Liver (tissue), 9 donors: Measurements from ENCODE around the gene PLPP2. TPM values are rescaled to one million over a fixed set of nuclear protein-coding genes. Genes with fewer than 3 reads are reported as not detected.

ENCODE experiments used
- DNase-seq: peaks from one replicate; pipeline ENCODE4 v3.0.0-alpha.2; 2017; ENCODE audit warnings: low spot score
- H3K27ac ChIP-seq, 2 donors: one replicate each; pipeline ENCODE4 v1.7.0; 2013; ENCODE audit warnings: inconsistent platforms in 2 of 2, low read length in 2 of 2, control low read depth in 1 of 2, low read depth in 1 of 2, mild to moderate bottlenecking in 1 of 2
- H3K27me3 ChIP-seq, 4 donors: one replicate each; pipeline versions ENCODE4 v1.6.1 to v1.7.0; 2013; ENCODE audit warnings: low read length in 3 of 4, inconsistent platforms in 1 of 4, mild to moderate bottlenecking in 1 of 4, moderate library complexity in 1 of 4; ENCODE audit not compliant: control insufficient read depth in 4 of 4, insufficient read depth in 4 of 4
- H3K36me3 ChIP-seq, 4 donors: one replicate each; pipeline versions ENCODE4 v1.6.1 to v1.7.0; 2013; ENCODE audit warnings: low read length in 3 of 4, mild to moderate bottlenecking in 3 of 4, low read depth in 1 of 4, moderate library complexity in 1 of 4; ENCODE audit not compliant: control insufficient read depth in 4 of 4, insufficient read depth in 3 of 4
- H3K4me1 ChIP-seq, 4 donors: one replicate each; pipeline versions ENCODE4 v1.6.1 to v1.7.0; 2013; ENCODE audit warnings: low read length in 3 of 4, mild to moderate bottlenecking in 3 of 4, moderate library complexity in 1 of 4; ENCODE audit not compliant: control insufficient read depth in 4 of 4, insufficient read depth in 4 of 4
- H3K4me3 ChIP-seq, 3 donors: one replicate each; pipeline versions ENCODE4 v1.6.1 to v1.7.0; 2013; ENCODE audit warnings: low read length in 3 of 3, control low read depth in 1 of 3, low read depth in 1 of 3, mild to moderate bottlenecking in 1 of 3
- H3K9ac ChIP-seq, 2 donors: one replicate each; pipeline ENCODE4 v1.7.0; 2013; ENCODE audit warnings: low read length in 2 of 2, mild to moderate bottlenecking in 2 of 2, moderate library complexity in 2 of 2, control low read depth in 1 of 2, low read depth in 1 of 2
- H3K9me3 ChIP-seq, 4 donors: one replicate each; pipeline versions ENCODE4 v1.6.1 to v1.7.0; 2013; ENCODE audit warnings: low read length in 3 of 4; ENCODE audit not compliant: control insufficient read depth in 4 of 4
- ATF3 ChIP-seq: IDR thresholded peaks from 2 replicates; pipeline ENCODE4 v1.6.1; 2016; ENCODE audit warnings: antibody characterized with exemption
- CTCF ChIP-seq: fragments of 150-350 bp; IDR thresholded peaks from 2 replicates; pipeline ENCODE4 v1.5.1; 2017; ENCODE audit warnings: improper control_type of control experiment, low read depth, low read length; ENCODE audit not compliant: missing input control
- EGR1 ChIP-seq, 2 donors: IDR thresholded peaks; 2 replicates each; pipeline ENCODE4 v1.6.1; 2016 to 2018; ENCODE audit warnings: antibody characterized with exemption in 2 of 2, low read depth in 2 of 2
- FOXA1 ChIP-seq: IDR thresholded peaks from 2 replicates; pipeline ENCODE4 v1.6.1; 2016; ENCODE audit warnings: antibody characterized with exemption
- FOXA2 ChIP-seq: IDR thresholded peaks from 2 replicates; pipeline ENCODE4 v1.6.1; 2016; ENCODE audit warnings: antibody characterized with exemption
- JUND ChIP-seq, 2 donors: IDR thresholded peaks; 2 replicates each; pipeline ENCODE4 v1.6.1; 2016; ENCODE audit warnings: antibody characterized with exemption in 2 of 2
- MAX ChIP-seq: IDR thresholded peaks from 2 replicates; pipeline ENCODE4 v1.6.1; 2016; ENCODE audit warnings: antibody characterized with exemption
- NR2F2 ChIP-seq: IDR thresholded peaks from 2 replicates; pipeline ENCODE4 v1.6.1; 2016; ENCODE audit warnings: antibody characterized with exemption
- RAD21 ChIP-seq, 2 donors: IDR thresholded peaks; 2 replicates each; pipeline ENCODE4 v1.6.1; 2016; ENCODE audit warnings: antibody characterized with exemption in 2 of 2, mild to moderate bottlenecking in 2 of 2
- REST ChIP-seq: IDR thresholded peaks from 2 replicates; pipeline ENCODE4 v1.6.1; 2016; ENCODE audit warnings: antibody characterized with exemption, mild to moderate bottlenecking
- RXRA ChIP-seq, 2 donors: IDR thresholded peaks; 2 replicates each; pipeline ENCODE4 v1.6.1; 2017 to 2018; ENCODE audit warnings: antibody characterized with exemption in 2 of 2, mild to moderate bottlenecking in 1 of 2
- SP1 ChIP-seq: IDR thresholded peaks from 2 replicates; pipeline ENCODE4 v1.6.1; 2018; ENCODE audit warnings: antibody characterized with exemption, mild to moderate bottlenecking
- TAF1 ChIP-seq: conservative IDR thresholded peaks from 2 replicates; pipeline ENCODE4 v1.6.1; 2016; ENCODE audit warnings: antibody characterized with exemption, mild to moderate bottlenecking
- YY1 ChIP-seq: IDR thresholded peaks from 2 replicates; pipeline ENCODE4 v1.6.1; 2016; ENCODE audit warnings: antibody characterized with exemption, mild to moderate bottlenecking
- WGBS: extraction: QIAGEN DNeasy Blood & Tissue Kit; methylation state at CpG from one replicate; pipeline ENCODE4 v1.1.7; 2013; 5-methylcytosine and 5-hydroxymethylcytosine counted together
- polyA plus RNA-seq, 2 donors: library from polyadenylated mRNA; stranded (reverse) in 1 of 2; unstranded in 1 of 2; fragments of 200-250 nt in 1 of 2; fragments of >200 nt in 1 of 2; fragmentation: Nextera tagmentation in 1 of 2; extraction: Ambion mirVana in 1 of 2; gene quantifications; one replicate each; pipeline versions ENCODE4 v1.2.1 to v1.2.3, GENCODE V29; 2013 to 2015
- total RNA-seq, 2 donors: library from RNA; depleted of rRNA; stranded (reverse); fragments of >200 nt; gene quantifications; one replicate each; pipeline ENCODE4 v1.2.3, GENCODE V29; 2014
- donor health status: healthy.
- donor health status: healthy.
- donor health status: healthy.
- donor health status: healthy.
- donor health status: healthy.

PLPP2 gene
- total and polyA plus RNA-seq, 4 donors = 0.75 to 5.9 (median 2.0) TPM

DNA sequence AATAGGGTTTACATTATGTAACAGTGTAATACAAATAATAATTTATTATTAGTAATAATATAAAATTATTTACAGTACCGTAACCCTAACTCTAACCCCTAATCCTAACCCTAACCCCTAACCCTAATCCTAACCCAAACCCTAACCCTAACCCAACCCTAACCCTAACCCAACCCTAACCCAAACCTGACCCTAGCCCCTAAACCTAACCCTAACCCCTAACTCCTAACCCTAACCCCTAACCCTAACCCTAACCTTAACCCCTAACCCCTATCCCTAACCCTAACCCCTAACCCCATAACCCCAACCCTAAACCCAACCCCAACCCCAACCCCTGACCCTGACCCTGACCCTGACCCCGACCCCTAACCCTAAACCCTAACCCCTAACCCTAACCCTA, 45.7 kb downstream of the PLPP2 start:
- DNase-seq = no peak
- no peak overlapping the region for H3K4me3 ChIP-seq
- H3K27ac ChIP-seq = no peak overlapping the region
- TF ChIP-seq JUND (IDR thresholded peaks at IDR 0.05) = no peak
- TF ChIP-seq FOXA1 = no peak
- no peak for TF ChIP-seq TAF1
- no peak for TF ChIP-seq RXRA (IDR thresholded peaks at IDR 0.05)
- no peak for TF ChIP-seq ATF3
- TF ChIP-seq FOXA2 = no peak
- TF ChIP-seq RAD21 (IDR thresholded peaks at IDR 0.05) = no peak
- no peak for TF ChIP-seq MAX
- TF ChIP-seq CTCF = no peak
- TF ChIP-seq YY1 = no peak
- TF ChIP-seq SP1 = no peak
- no peak for TF ChIP-seq EGR1 (IDR thresholded peaks at IDR 0.05; ENCODE audit: low read depth in 2 of 2)
- no peak for TF ChIP-seq NR2F2
- no peak for TF ChIP-seq REST
- no peaks in the 10 kb centered on the region for H3K9me3 ChIP-seq
- no peaks in the 10 kb centered on the region for H3K4me1 ChIP-seq
- no peaks in the 10 kb centered on the region for H3K27me3 ChIP-seq
- H3K9ac ChIP-seq = no peak overlapping the region
- 94% methylated on average over 2 of the region's 2 CpGs for WGBS
- no peaks in the 10 kb centered on the region for H3K36me3 ChIP-seq

Other genes starting within 250 kb of the PLPP2 start
- not detected for gene OR4F17, start 184.3 kb downstream of the PLPP2 start, total RNA-seq
- not detected for gene OR4F17, start 184.3 kb downstream of the PLPP2 start, polyA plus RNA-seq
- gene MIER2, start 53.4 kb upstream of the PLPP2 start, total RNA-seq = 1 to 10 TPM; 3.5 to 3.9 TPM
- gene MIER2, start 53.4 kb upstream of the PLPP2 start, polyA plus RNA-seq = 1 to 10 TPM; 2.7 to 4.1 TPM
- under 1 TPM; 0.09 to 0.42 TPM for gene C2CD4C, start 117.7 kb upstream of the PLPP2 start, total RNA-seq
- gene C2CD4C, start 117.7 kb upstream of the PLPP2 start, polyA plus RNA-seq = under 1 TPM; 0.08 to 0.29 TPM
- gene SHC2, start 169.6 kb upstream of the PLPP2 start, total RNA-seq = 10 to 100 TPM; 15.6 to 28.7 TPM
- 10 to 100 TPM; 17.3 to 43.0 TPM for gene SHC2, start 169.6 kb upstream of the PLPP2 start, polyA plus RNA-seq
- gene MADCAM1, start 205.1 kb upstream of the PLPP2 start, total RNA-seq = under 1 TPM; 0.17 to 0.23 TPM
- gene MADCAM1, start 205.1 kb upstream of the PLPP2 start, polyA plus RNA-seq = under 1 TPM; 0.25 to 0.32 TPM
- gene TPGS1, start 216.1 kb upstream of the PLPP2 start, total RNA-seq = 10 to 100 TPM; 15.1 to 15.5 TPM
- 10 to 100 TPM in 1 of 2 donors, 1 to 10 TPM in 1; 1.7 to 14.3 TPM for gene TPGS1, start 216.1 kb upstream of the PLPP2 start, polyA plus RNA-seq
- gene CDC34, start 240.4 kb upstream of the PLPP2 start, total RNA-seq = 10 to 100 TPM; 29.6 to 83.8 TPM
- gene CDC34, start 240.4 kb upstream of the PLPP2 start, polyA plus RNA-seq = 10 to 100 TPM; 19.2 to 53.9 TPM